IMR-90 (cell line): ENCODE measurements around the gene NMT1. TPM values are rescaled to one million over a fixed set of nuclear protein-coding genes. Genes with fewer than 3 reads are reported as not detected.

Source experiments
- ATAC-seq: fragments of 200-7000 bp; cut with Tn5 transposase; 2 replicates; pipeline ENCODE4 v1.9.1; 2020; ENCODE audit warnings: low read depth, mild to moderate bottlenecking, moderate library complexity
- BruUV-seq: library from RNA; stranded (reverse); fragments of 400-500 nt; replicated peaks from 2 replicates; lab custom pipeline; 2021; lab: Mats Ljungman, UMichigan
- CTCF ChIA-PET: fragments of 300-600 bp; formaldehyde crosslinking; extraction: SDS; loops from one replicate; lab custom pipeline; 2021; ENCODE audit warnings: antibody characterized with exemption; lab: Yijun Ruan, JAX
- POLR2A ChIA-PET: fragments of 300-600 bp; sonication (Branson Sonifier 250); formaldehyde crosslinking; loops from one replicate; lab custom pipeline; 2022; ENCODE audit warnings: antibody characterized with exemption; ENCODE audit not compliant: unreplicated experiment; lab: Charles Lee
- DNase-seq: peaks from one replicate; pipeline ENCODE4 v3.0.0; 2013
- H2AFZ ChIP-seq: replicated peaks from 2 replicates; pipeline ENCODE3; 2013; ENCODE audit warnings: low read length, mild to moderate bottlenecking; ENCODE audit not compliant: poor library complexity
- H2AK5ac ChIP-seq: 2 replicates; pipeline ENCODE4 v1.6.1; 2013; ENCODE audit warnings: low read depth, low read length, inconsistent platforms
- H2AK9ac ChIP-seq: replicated peaks from 2 replicates; pipeline ENCODE3; 2013; ENCODE audit warnings: mild to moderate bottlenecking, low read depth, low read length, moderate library complexity; ENCODE audit not compliant: poor library complexity
- H2BK120ac ChIP-seq: 2 replicates; pipeline ENCODE4 v1.6.1; 2013; ENCODE audit warnings: low read depth, low read length, inconsistent platforms
- H2BK15ac ChIP-seq: 3 replicates; pipeline ENCODE4 v1.6.1; 2013; ENCODE audit warnings: low read depth, low read length, inconsistent platforms
- H2BK20ac ChIP-seq: 2 replicates; pipeline ENCODE4 v1.6.1; 2013; ENCODE audit warnings: low read depth, mild to moderate bottlenecking, inconsistent platforms, low read length, moderate library complexity
- H2BK5ac ChIP-seq: 2 replicates; pipeline ENCODE4 v1.6.1; 2013; ENCODE audit warnings: mild to moderate bottlenecking, low read depth, low read length, inconsistent platforms; ENCODE audit not compliant: poor library complexity, severe bottlenecking
- H3K14ac ChIP-seq: replicated peaks from 2 replicates; pipeline ENCODE4 v1.6.1; 2013; ENCODE audit warnings: low read depth, low read length, inconsistent platforms
- H3K18ac ChIP-seq: 2 replicates; pipeline ENCODE4 v1.6.1; 2013; ENCODE audit warnings: low read depth, low read length, control low read depth
- H3K23ac ChIP-seq: 2 replicates; pipeline ENCODE4 v1.6.1; 2013; ENCODE audit warnings: low read depth, low read length, inconsistent platforms
- H3K27ac ChIP-seq: 2 replicates; pipeline ENCODE4 v1.5.1; 2013; ENCODE audit warnings: mild to moderate bottlenecking, control low read depth, low read length; ENCODE audit not compliant: insufficient read depth
- H3K27me3 ChIP-seq: 2 replicates; pipeline ENCODE4 v1.6.1; 2013; ENCODE audit warnings: low read length; ENCODE audit not compliant: control insufficient read depth, insufficient read depth
- H3K36me3 ChIP-seq: 2 replicates; pipeline ENCODE4 v1.6.1; 2013; ENCODE audit warnings: low read length, mixed read lengths; ENCODE audit not compliant: control insufficient read depth, insufficient read depth
- H3K4ac ChIP-seq: 2 replicates; pipeline ENCODE4 v1.6.1; 2013; ENCODE audit warnings: low read depth, low read length, inconsistent platforms
- H3K4me1 ChIP-seq: 2 replicates; pipeline ENCODE4 v1.6.1; 2013; ENCODE audit warnings: low read length, mixed read lengths; ENCODE audit not compliant: control insufficient read depth, insufficient read depth
- H3K4me2 ChIP-seq: 2 replicates; pipeline ENCODE4 v1.6.1; 2013; ENCODE audit warnings: low read depth, mild to moderate bottlenecking, control low read depth, low read length, moderate library complexity
- H3K4me3 ChIP-seq: 2 replicates; pipeline ENCODE4 v1.5.1; 2013; ENCODE audit warnings: low read depth, mild to moderate bottlenecking, control low read depth, low read length, moderate library complexity; ENCODE audit not compliant: insufficient read depth
- H3K56ac ChIP-seq: 2 replicates; pipeline ENCODE4 v1.6.1; 2013; ENCODE audit warnings: low read length, inconsistent platforms; ENCODE audit not compliant: insufficient read depth; ENCODE audit errors: extremely low read depth
- H3K79me1 ChIP-seq, 2 experiments: 2 replicates each; pipeline ENCODE4 v1.6.1; 2013; ENCODE audit warnings: low read length in 2 of 2, inconsistent platforms in 1 of 2, low read depth in 1 of 2
- H3K9ac ChIP-seq: 2 replicates; pipeline ENCODE4 v1.6.1; 2013; ENCODE audit warnings: low read depth, low read length, control low read depth
- H3K9me1 ChIP-seq: 2 replicates; pipeline ENCODE4 v1.6.1; 2013; ENCODE audit warnings: low read length, inconsistent platforms; ENCODE audit not compliant: insufficient read depth
- H3K9me3 ChIP-seq: 2 replicates; pipeline ENCODE4 v1.6.1; 2013; ENCODE audit warnings: low read length; ENCODE audit not compliant: control insufficient read depth, insufficient read depth
- H4K20me1 ChIP-seq: 2 replicates; pipeline ENCODE4 v1.6.1; 2013; ENCODE audit warnings: low read length, inconsistent platforms; ENCODE audit not compliant: insufficient read depth
- H4K5ac ChIP-seq: 2 replicates; pipeline ENCODE4 v1.6.1; 2013; ENCODE audit warnings: mild to moderate bottlenecking, low read depth, low read length, control low read depth
- H4K8ac ChIP-seq, 2 experiments: 2 replicates each; pipeline ENCODE4 v1.6.1; 2013; ENCODE audit warnings: low read depth in 2 of 2, low read length in 2 of 2, control low read depth in 1 of 2, inconsistent platforms in 1 of 2
- H4K91ac ChIP-seq: 2 replicates; pipeline ENCODE4 v1.6.1; 2013; ENCODE audit warnings: low read depth, low read length, inconsistent platforms; ENCODE audit not compliant: insufficient read depth
- BHLHE40 ChIP-seq: fragments of 150-350 bp; IDR thresholded peaks from 2 replicates; pipeline ENCODE4 v1.6.1; 2016; ENCODE audit warnings: mild to moderate bottlenecking, low read depth, low read length
- CEBPB ChIP-seq: IDR thresholded peaks from 2 replicates; pipeline ENCODE4 v1.6.1; 2012; ENCODE audit warnings: low read depth, low read length, improper control_type of control experiment
- FOS ChIP-seq: fragments of 150-350 bp; IDR thresholded peaks from 2 replicates; pipeline ENCODE4 v1.6.1; 2016; ENCODE audit warnings: low read depth, low read length
- MAFK ChIP-seq: IDR thresholded peaks from 2 replicates; pipeline ENCODE4 v1.6.1; 2012; ENCODE audit warnings: low read depth, low read length, improper control_type of control experiment
- MXI1 ChIP-seq: IDR thresholded peaks from 2 replicates; pipeline ENCODE4 v1.6.1; 2012; ENCODE audit warnings: low read depth, mild to moderate bottlenecking, low read length, moderate library complexity, borderline replicate concordance
- RAD21 ChIP-seq: IDR thresholded peaks from 2 replicates; pipeline ENCODE4 v1.6.1; 2012; ENCODE audit warnings: low read length, improper control_type of control experiment
- RCOR1 ChIP-seq: IDR thresholded peaks from 2 replicates; pipeline ENCODE4 v1.6.1; 2012; ENCODE audit warnings: mild to moderate bottlenecking, low read length, improper control_type of control experiment; ENCODE audit not compliant: insufficient replicate concordance
- SMC3 ChIP-seq: fragments of 150-350 bp; IDR thresholded peaks from 2 replicates; pipeline ENCODE4 v1.6.1; 2016; ENCODE audit warnings: low read depth, mild to moderate bottlenecking, antibody characterized with exemption, low read length, moderate library complexity
- WGBS, 2 experiments: methylation state at CpG; one replicate each; pipeline versions ENCODE4 v1.1.5 to v1.1.7; 2013; ENCODE audit warnings: missing lambda C conversion rate in 2 of 2; ENCODE audit not compliant: insufficient read length in 1 of 2; ENCODE audit errors: extremely low coverage in 2 of 2; 5-methylcytosine and 5-hydroxymethylcytosine counted together
- dilution Hi-C: fragments of 300-500 bp; cut with HindIII; formaldehyde crosslinking; loops from one replicate; pipeline ENCODE4 v1.14.3; 2018; ENCODE audit warnings: low sequenced_read_pairs; ENCODE audit not compliant: unreplicated experiment
- in situ Hi-C: fragments of 300-500 bp; cut with MboI; formaldehyde crosslinking; loops from 3 replicates; pipeline ENCODE4 v1.14.3; 2019; ENCODE audit warnings: low sequenced_read_pairs, inconsistent platforms, mixed read lengths
- intact Hi-C: fragments of 100-400 bp; cut with micrococcal nuclease; formaldehyde crosslinking; loops from 2 replicates; pipeline ENCODE4 v1.10.0; 2022
- polyA plus RNA-seq, 3 experiments: library from polyadenylated mRNA; depleted of rRNA; stranded (reverse); fragments of >200 nt; gene quantifications; 2 replicates each; pipeline ENCODE4 v1.2.3, GENCODE V29; 2012; ENCODE audit warnings: low replicate concordance in 1 of 3
- total RNA-seq: library from RNA; depleted of rRNA; stranded (reverse); fragments of >200 nt; gene quantifications from 2 replicates; pipeline ENCODE4 v1.2.3, GENCODE V29; 2012
- TF ChIP-seq, protein P1 (sequence below): conservative IDR thresholded peaks from 2 replicates; pipeline ENCODE4 v1.5.1; 2012; ENCODE audit warnings: mild to moderate bottlenecking, low read depth, low read length, improper control_type of control experiment

The NMT1 gene
- total and polyA plus RNA-seq, 2 of the 4 experiments (the other 2 are of a cell fraction): 38.0 to 60.6 TPM

DNA sequence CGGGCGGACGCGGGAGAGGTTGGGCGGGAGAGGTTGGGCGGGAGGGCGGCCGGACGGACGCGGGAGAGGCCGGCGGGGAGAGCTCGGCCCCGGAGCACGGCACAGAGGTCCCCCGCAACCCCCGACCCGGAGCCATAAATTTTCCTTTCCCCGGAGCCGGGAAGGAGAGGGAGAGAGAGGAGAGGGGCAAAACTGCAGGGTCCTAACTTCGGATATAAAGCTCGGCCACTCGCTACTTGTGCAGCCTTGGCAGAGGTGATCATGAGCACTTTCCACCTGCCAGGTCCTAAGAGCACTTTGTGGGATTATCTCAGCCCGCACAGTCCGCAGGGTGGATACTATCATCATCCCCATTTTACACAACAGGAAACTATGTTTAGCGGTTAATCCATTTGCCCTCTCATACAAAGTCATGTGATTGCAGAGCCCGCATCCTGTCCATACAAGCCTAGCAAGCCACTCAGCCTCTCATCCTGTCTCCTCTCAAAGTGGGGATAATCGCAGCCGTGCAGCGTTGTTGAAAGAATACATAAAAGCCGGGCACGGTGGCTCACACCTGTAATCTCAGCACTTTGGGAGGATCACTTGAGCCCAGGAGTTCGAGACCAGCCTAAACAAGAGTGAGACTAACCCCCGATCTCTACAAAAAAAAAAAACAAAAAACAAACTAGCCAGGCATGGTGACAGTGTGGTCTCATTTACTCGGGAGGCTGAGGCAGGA lies 8.9 kb upstream of the NMT1 start:
- Histone ChIP-seq H3K9ac (peak overlapping the region; percentile 53), H3K9me1 (peaks cover 9% of the 10 kb centered on the region; the same call in 1 of the 2 replicates), H2AK9ac (peak overlapping the region; percentile 99), H3K23ac (peak overlapping the region; percentile 100), H2BK15ac (0 out of 3 replicates have a peak overlapping the region, but pooled peaks have one; percentile 9), H3K27me3 (no peaks in the 10 kb centered on the region), H4K91ac (peak overlapping the region; percentile 89), H3K4me2 (peak overlapping the region; percentile 76), H2BK120ac (peak overlapping the region; percentile 37; the same call in 1 of the 2 replicates), H3K56ac (peak overlapping the region; percentile 56), H3K36me3 (no peaks in the 10 kb centered on the region; the same call in 1 of the 2 replicates), H3K18ac (no peak overlapping the region; the same call in 1 of the 2 replicates), H3K4me1 (peaks cover 4% of the 10 kb centered on the region; the same call in 1 of the 2 replicates), H3K14ac (peak overlapping the region; percentile 98), H4K20me1 (no peaks in the 10 kb centered on the region), H3K79me1 (peaks cover 16 to 54% of the 10 kb centered on the region in 2 experiments), H4K5ac (peak overlapping the region; percentile 32), H2AK5ac (peak overlapping the region; percentile 91), H2BK20ac (no peak overlapping the region), H3K9me3 (no peaks in the 10 kb centered on the region), H2AFZ (peak overlapping the region; percentile 87), H3K4ac (peak overlapping the region; percentile 99), H3K27ac (peak overlapping the region; percentile 30), H4K8ac (peak overlapping the region; percentile 86 to 98), H3K4me3 (peak overlapping the region; percentile 45), H2BK5ac (peak overlapping the region; percentile 36)
- ATAC-seq (no peak), DNase-seq (no peak)
- CTCF ChIA-PET: no interaction called here
- in situ Hi-C loops: no loop called here
- 21% methylated on average over 4 of the region's 36 CpGs; no CpG with 5 or more reads in 1 of the 2 experiments for WGBS, 2 experiments
- dilution Hi-C loops: no loop called here
- intact Hi-C loops: loop anchor here (5.0 kb wide), 1 partner anchor 80 kb away; the partner anchor contains the start of gene PLCD3
- BruUV-seq: no TSS peak
- POLR2A ChIA-PET: interaction anchor here (3.6 kb wide), 1 partner anchor 9 kb away, joined by 19 read pairs; the partner anchor contains the start of gene NMT1
- TF ChIP-seq, protein P1, sequence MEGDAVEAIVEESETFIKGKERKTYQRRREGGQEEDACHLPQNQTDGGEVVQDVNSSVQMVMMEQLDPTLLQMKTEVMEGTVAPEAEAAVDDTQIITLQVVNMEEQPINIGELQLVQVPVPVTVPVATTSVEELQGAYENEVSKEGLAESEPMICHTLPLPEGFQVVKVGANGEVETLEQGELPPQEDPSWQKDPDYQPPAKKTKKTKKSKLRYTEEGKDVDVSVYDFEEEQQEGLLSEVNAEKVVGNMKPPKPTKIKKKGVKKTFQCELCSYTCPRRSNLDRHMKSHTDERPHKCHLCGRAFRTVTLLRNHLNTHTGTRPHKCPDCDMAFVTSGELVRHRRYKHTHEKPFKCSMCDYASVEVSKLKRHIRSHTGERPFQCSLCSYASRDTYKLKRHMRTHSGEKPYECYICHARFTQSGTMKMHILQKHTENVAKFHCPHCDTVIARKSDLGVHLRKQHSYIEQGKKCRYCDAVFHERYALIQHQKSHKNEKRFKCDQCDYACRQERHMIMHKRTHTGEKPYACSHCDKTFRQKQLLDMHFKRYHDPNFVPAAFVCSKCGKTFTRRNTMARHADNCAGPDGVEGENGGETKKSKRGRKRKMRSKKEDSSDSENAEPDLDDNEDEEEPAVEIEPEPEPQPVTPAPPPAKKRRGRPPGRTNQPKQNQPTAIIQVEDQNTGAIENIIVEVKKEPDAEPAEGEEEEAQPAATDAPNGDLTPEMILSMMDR: no peak
- TF ChIP-seq RCOR1 (no peak), MAFK (no peak), CEBPB (no peak), BHLHE40 (no peak), SMC3 (no peak), RAD21 (no peak), MXI1 (no peak), FOS (no peak)
